ENCODE results near the gene ADORA2B. TPM values are rescaled to one million over a fixed set of nuclear protein-coding genes. Genes with fewer than 3 reads are reported as not detected.
A peak's percentile ranks its signal among the peaks of the same experiment; 100 is the strongest.

ADORA2B gene
- total and polyA plus RNA-seq, 2 of the 4 experiments (the other 2 are of a cell fraction): 5.2 to 5.5 TPM

DNA sequence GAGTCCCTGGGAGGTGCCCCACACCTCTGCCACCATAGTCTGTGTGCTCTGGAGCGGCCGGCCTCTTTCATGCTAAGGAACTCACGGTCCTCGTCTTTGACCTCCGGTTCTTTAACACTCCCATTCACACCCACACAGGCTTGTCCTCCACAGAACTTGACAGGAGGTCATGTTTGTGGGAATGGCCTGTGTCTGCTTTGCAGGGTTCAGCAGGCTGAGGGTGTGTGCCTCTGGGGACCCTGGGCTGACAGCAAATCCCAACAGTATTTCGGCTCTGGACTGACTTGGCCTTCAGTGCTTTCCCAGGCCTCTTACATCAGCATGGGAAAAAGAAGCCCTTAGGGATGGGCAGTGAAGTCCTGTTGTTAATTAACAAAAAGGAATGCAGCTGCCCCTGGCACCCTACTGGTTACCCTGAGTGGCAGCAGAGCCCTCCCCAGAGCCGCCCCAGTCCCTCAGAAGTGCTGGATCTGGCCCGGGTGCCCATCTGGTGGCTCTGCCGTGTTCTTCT, 35.4 kb upstream of the ADORA2B start:
- Histone ChIP-seq H2BK20ac (ENCODE audit: low read depth, low read length) (no peak overlapping the region), H3K4me3 (ENCODE audit: insufficient read depth, low read depth, low read length) (no peak overlapping the region), H3K9me3 (ENCODE audit: control insufficient read depth, insufficient read depth, low read length) (no peaks in the 10 kb centered on the region), H3K56ac (ENCODE audit: extremely low read depth, insufficient read depth, low read length) (no peak overlapping the region), H3K9ac (ENCODE audit: low read depth, low read length) (no peak overlapping the region), H4K5ac (ENCODE audit: low read depth, low read length) (no peak overlapping the region), H2BK5ac (ENCODE audit: low read depth, low read length, poor library complexity, severe bottlenecking) (no peak overlapping the region), H3K27me3 (ENCODE audit: control insufficient read depth, insufficient read depth, low read length) (peaks cover 2% of the 10 kb centered on the region; the same call in 1 of the 2 replicates), H3K27ac (ENCODE audit: insufficient read depth, low read length) (no peak overlapping the region), H3K4ac (ENCODE audit: low read depth, low read length) (no peak overlapping the region), H2BK15ac (ENCODE audit: low read depth, low read length) (no peak overlapping the region), H2AFZ (replicated peaks; ENCODE audit: low read length, poor library complexity) (peak overlapping the region; percentile 33), H2AK9ac (replicated peaks; ENCODE audit: low read depth, low read length, poor library complexity) (no peak overlapping the region), H3K14ac (replicated peaks; ENCODE audit: low read depth, low read length) (no peak overlapping the region), H4K8ac (ENCODE audit: low read depth in 2 of 2, low read length in 2 of 2) (no peak overlapping the region), H4K20me1 (ENCODE audit: insufficient read depth, low read length) (no peaks in the 10 kb centered on the region), H3K18ac (ENCODE audit: low read depth, low read length) (no peak overlapping the region), H4K91ac (ENCODE audit: insufficient read depth, low read depth, low read length) (no peak overlapping the region), H3K4me2 (ENCODE audit: low read depth, low read length) (no peak overlapping the region), H2AK5ac (ENCODE audit: low read depth, low read length) (0 out of 2 replicates have a peak overlapping the region, but pooled peaks have one; percentile 39), H3K4me1 (ENCODE audit: control insufficient read depth, insufficient read depth, low read length) (peaks cover 3% of the 10 kb centered on the region; the same call in 1 of the 2 replicates), H3K36me3 (ENCODE audit: control insufficient read depth, insufficient read depth, low read length) (no peaks in the 10 kb centered on the region), H3K79me1 (ENCODE audit: low read depth in 1 of 2, low read length in 2 of 2) (no peaks in the 10 kb centered on the region), H3K23ac (ENCODE audit: low read depth, low read length) (no peak overlapping the region), H2BK120ac (ENCODE audit: low read depth, low read length) (no peak overlapping the region), H3K9me1 (ENCODE audit: insufficient read depth, low read length) (peaks cover 2% of the 10 kb centered on the region; the same call in 1 of the 2 replicates)
- dilution Hi-C loops (cut with HindIII; ENCODE audit: low sequenced_read_pairs, unreplicated experiment): no loop called here
- intact Hi-C loops (cut with micrococcal nuclease): no loop called here
- no peak for TF ChIP-seq POLR2A (IDR thresholded peaks at IDR 0.05; ENCODE audit: low read depth, low read length)
- TF ChIP-seq ELK1 (IDR thresholded peaks at IDR 0.05; ENCODE audit: borderline replicate concordance, low read depth, low read length): no peak
- no peak for TF ChIP-seq CTCF (conservative IDR thresholded peaks at IDR 0.05; ENCODE audit: low read depth, low read length)
- no peak for TF ChIP-seq MAZ (IDR thresholded peaks at IDR 0.05; ENCODE audit: borderline replicate concordance, low read depth, low read length)
- TF ChIP-seq SMC3 (IDR thresholded peaks at IDR 0.05; ENCODE audit: low read depth, low read length): no peak
- no peak for TF ChIP-seq CEBPB (IDR thresholded peaks at IDR 0.05; ENCODE audit: low read depth, low read length)
- TF ChIP-seq MXI1 (IDR thresholded peaks at IDR 0.05; ENCODE audit: borderline replicate concordance, low read depth, low read length): no peak
- TF ChIP-seq BHLHE40 (IDR thresholded peaks at IDR 0.05; ENCODE audit: low read depth, low read length): no peak
- no peak for TF ChIP-seq NFE2L2 (IDR thresholded peaks at IDR 0.05; ENCODE audit: low read depth, low read length)
- TF ChIP-seq, protein P1, sequence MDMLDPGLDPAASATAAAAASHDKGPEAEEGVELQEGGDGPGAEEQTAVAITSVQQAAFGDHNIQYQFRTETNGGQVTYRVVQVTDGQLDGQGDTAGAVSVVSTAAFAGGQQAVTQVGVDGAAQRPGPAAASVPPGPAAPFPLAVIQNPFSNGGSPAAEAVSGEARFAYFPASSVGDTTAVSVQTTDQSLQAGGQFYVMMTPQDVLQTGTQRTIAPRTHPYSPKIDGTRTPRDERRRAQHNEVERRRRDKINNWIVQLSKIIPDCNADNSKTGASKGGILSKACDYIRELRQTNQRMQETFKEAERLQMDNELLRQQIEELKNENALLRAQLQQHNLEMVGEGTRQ (IDR thresholded peaks at IDR 0.05; ENCODE audit: low read depth, low read length): no peak
- POLR2A ChIA-PET (ENCODE audit: unreplicated experiment): no interaction called here
- BruUV-seq (replicated peaks): no TSS peak
- in situ Hi-C loops (cut with MboI; ENCODE audit: low sequenced_read_pairs): no loop called here
- 80% methylated on average over 1 of the region's 9 CpGs; no CpG with 5 or more reads in 1 of the 2 experiments for WGBS, 2 experiments (ENCODE audit: extremely low coverage in 2 of 2, insufficient read length in 1 of 2)
- DNase-seq (no peak), ATAC-seq (ENCODE audit: low read depth) (no peak)
- CTCF ChIA-PET: no interaction called here

Measured in IMR-90 (cell line).